KOPT-K1 (cell line): ENCODE measurements around the gene OR2L8.

Experiments used
- H3K27ac ChIP-seq: fragments of 200-600 bp; sonication (generic); 2 replicates; pipeline ENCODE4 v1.5.1; 2016; ENCODE audit warnings: antibody characterized with exemption, mild to moderate bottlenecking, low read depth, low read length; ENCODE audit not compliant: poor library complexity, severe bottlenecking
- H3K36me3 ChIP-seq: fragments of 200-600 bp; sonication (generic); 2 replicates; pipeline ENCODE4 v1.5.1; 2017; ENCODE audit warnings: antibody characterized with exemption, mild to moderate bottlenecking, low read length, moderate library complexity; ENCODE audit not compliant: insufficient read depth
- H3K9me3 ChIP-seq: fragments of 200-600 bp; sonication (generic); 2 replicates; pipeline ENCODE4 v1.5.1; 2017; ENCODE audit warnings: antibody characterized with exemption, low read length, mild to moderate bottlenecking; ENCODE audit not compliant: insufficient read depth, poor library complexity, severe bottlenecking

Gene OR2L8

DNA sequence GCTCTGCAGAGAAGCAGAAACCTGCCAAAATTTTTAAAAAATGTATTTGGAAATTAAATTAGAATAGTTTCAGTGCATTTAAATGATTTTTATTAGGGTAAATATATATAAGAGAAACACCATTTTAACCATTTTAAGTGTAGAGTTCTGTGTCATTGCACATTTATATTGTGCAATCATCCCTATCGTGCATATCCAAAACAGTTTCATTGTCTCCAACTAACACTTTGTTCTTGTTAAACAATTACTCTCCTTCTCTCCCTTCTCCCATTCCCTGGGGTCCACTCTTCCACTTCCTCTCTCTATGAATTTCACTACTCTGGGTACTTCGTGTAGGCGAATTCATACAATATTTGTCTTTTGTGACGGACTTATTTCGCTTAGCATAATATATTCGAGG is 6.0 kb upstream of the OR2L8 start:
- Histone ChIP-seq H3K9me3 (no peaks in the 10 kb centered on the region), H3K27ac (no peak overlapping the region), H3K36me3 (no peaks in the 10 kb centered on the region)

- Histone ChIP-seq H3K36me3 (no peaks in the 10 kb centered on the region), H3K27ac (no peak overlapping the region), H3K9me3 (no peaks in the 10 kb centered on the region)
Observed at GRCh38 chr1:247953408-247953807, 4.8 kb downstream of the OR2L8 start.

DNA sequence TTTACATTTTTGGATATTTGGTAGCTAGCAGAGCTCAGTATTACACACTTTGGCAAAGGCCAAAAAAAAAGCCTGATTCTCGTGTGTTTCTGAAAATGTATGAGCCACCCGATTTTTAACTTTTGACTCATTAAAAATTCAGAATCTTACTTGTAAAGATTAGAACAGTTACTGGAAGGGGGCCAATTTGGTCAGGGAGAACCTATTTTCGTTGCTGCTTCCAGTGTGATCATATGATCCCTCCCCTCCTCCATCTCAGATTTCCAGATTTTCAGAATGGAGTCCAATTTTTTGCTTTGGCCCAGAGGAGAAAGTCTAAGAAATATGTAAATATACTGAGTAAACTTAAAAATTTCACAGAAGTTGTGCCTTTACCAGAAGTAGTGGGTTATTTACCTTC is 13.1 kb downstream of the OR2L8 start:
- no peaks in the 10 kb centered on the region for H3K36me3 ChIP-seq
- H3K9me3 ChIP-seq, result no peaks in the 10 kb centered on the region
- H3K27ac ChIP-seq, result no peak overlapping the region

- no peaks in the 10 kb centered on the region for H3K36me3 ChIP-seq
- no peaks in the 10 kb centered on the region for H3K9me3 ChIP-seq
- H3K27ac ChIP-seq, result no peak overlapping the region
Observed at GRCh38 chr1:247962911-247963588, 14.4 kb downstream of the OR2L8 start.

GRCh38 chr1:247964933-247965332 is 16.3 kb downstream of the OR2L8 start, which contains the start of gene OR2AK2:
Gene OR2AK2 (plus strand): TSS chr1:247965233. CDS start chr1:247965377, 144 bp downstream.
- Histone ChIP-seq H3K36me3 (no peaks in the 10 kb centered on the region), H3K9me3 (no peaks in the 10 kb centered on the region), H3K27ac (no peak within 1 kb of the TSS)

DNA sequence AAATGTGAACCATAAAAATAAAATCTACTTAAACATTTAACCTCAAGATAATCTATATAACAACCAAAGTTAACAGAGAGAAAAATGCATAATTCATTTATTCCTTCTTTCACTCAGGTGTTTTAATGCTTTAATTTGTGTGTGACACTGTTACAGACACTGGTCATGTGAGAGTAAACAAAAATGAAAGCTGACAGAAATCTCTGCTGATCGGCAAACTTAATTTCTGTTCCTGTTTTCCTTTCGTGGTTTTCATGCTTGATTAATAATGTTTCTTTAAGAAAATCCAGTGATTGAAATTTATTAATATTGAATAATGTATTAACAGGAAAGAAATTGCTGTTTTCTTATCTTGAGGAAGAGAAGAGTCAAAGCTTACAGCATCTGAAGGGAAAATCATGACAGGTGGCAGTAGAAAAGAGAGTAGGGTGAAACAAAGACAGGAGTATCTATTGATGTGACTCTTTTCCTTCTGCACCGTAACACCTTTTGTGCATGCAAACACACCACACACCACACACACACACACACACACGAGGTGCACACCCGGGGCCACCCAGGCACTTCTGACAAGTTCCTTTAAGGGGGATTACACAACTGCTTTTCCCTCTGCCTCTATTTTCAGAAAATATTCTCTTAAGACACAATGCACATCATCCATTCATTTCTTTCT is 18.0 kb downstream of the OR2L8 start:
- H3K27ac ChIP-seq, result no peak overlapping the region
- no peaks in the 10 kb centered on the region for H3K9me3 ChIP-seq

DNA sequence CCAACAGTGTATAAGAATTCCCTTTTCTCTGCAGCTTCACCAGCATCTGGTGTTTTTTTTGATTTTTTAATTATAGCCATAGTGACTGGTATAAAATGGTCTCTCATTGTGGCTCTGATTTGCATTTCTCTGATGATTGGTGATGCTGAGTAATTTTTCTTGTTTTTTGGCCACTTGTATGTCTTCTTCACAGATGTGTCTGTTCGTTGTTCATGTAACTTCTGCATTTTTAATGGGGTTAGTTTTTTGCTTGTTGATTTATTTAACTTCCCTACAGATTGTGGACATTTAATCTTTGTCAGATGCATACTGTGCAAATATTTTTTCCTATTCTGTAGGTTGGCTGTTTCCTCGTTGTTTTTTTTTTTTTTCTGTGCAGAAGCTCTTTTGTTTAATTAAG is 44.3 kb downstream of the OR2L8 start:
- Histone ChIP-seq H3K27ac (no peak overlapping the region), H3K9me3 (no peaks in the 10 kb centered on the region), H3K36me3 (no peaks in the 10 kb centered on the region)

More for the DNA sequence above, 18.0 kb downstream of the OR2L8 start:
- H3K36me3 ChIP-seq, result no peaks in the 10 kb centered on the region

- no peaks in the 10 kb centered on the region for H3K36me3 ChIP-seq
- no peaks in the 10 kb centered on the region for H3K9me3 ChIP-seq
- H3K27ac ChIP-seq, result no peak overlapping the region
Observed at GRCh38 chr1:247998811-247999210, 50.2 kb downstream of the OR2L8 start.
